Mesenchymal stem cell (in vitro differentiated cells and primary cell): ENCODE results near the gene TCEANC.
"Not testable (repeated sequence)": the region's sequence is repeated elsewhere in the genome, so short reads cannot be mapped to it uniquely, and the experiment has no call there.

ENCODE experiments used
- DNase-seq: peaks from one replicate; pipeline ENCODE4 v3.0.0-alpha.2; 2013
- H2AFZ ChIP-seq: one replicate; pipeline ENCODE4 v1.6.1; 2013; ENCODE audit warnings: low read depth, mild to moderate bottlenecking, control low read depth, inconsistent platforms, low read length, moderate library complexity
- H2AK5ac ChIP-seq: 2 replicates; pipeline ENCODE4 v1.6.1; 2013; ENCODE audit warnings: low read length, moderate library complexity, mild to moderate bottlenecking, inconsistent platforms; ENCODE audit not compliant: severe bottlenecking
- H2BK120ac ChIP-seq: one replicate; pipeline ENCODE4 v1.6.1; 2013; ENCODE audit warnings: low read depth, mild to moderate bottlenecking, inconsistent platforms, low read length, moderate library complexity
- H2BK12ac ChIP-seq, 2 experiments: one replicate each; pipeline ENCODE4 v1.6.1; 2013; ENCODE audit warnings: inconsistent platforms in 2 of 2, low read length in 2 of 2, mild to moderate bottlenecking in 2 of 2, moderate library complexity in 2 of 2, control low read depth in 1 of 2
- H2BK15ac ChIP-seq: one replicate; pipeline ENCODE4 v1.6.1; 2013; ENCODE audit warnings: mild to moderate bottlenecking, low read depth, inconsistent platforms; ENCODE audit not compliant: poor library complexity, severe bottlenecking
- H2BK5ac ChIP-seq: 2 replicates; pipeline ENCODE4 v1.6.1; 2013; ENCODE audit warnings: low read depth, mild to moderate bottlenecking, low read length, control low read depth, inconsistent platforms; ENCODE audit not compliant: poor library complexity, severe bottlenecking
- H3K14ac ChIP-seq, 2 experiments: one replicate each; pipeline ENCODE4 v1.6.1; 2013; ENCODE audit warnings: inconsistent platforms in 2 of 2, low read length in 2 of 2, control low read depth in 1 of 2, mild to moderate bottlenecking in 1 of 2, moderate library complexity in 1 of 2
- H3K18ac ChIP-seq, 2 experiments: one replicate each; pipeline ENCODE4 v1.6.1; 2013; ENCODE audit warnings: inconsistent platforms in 2 of 2, low read length in 2 of 2, control low read depth in 1 of 2, low read depth in 1 of 2, mild to moderate bottlenecking in 1 of 2
- H3K23ac ChIP-seq, 2 experiments: one replicate each; pipeline ENCODE4 v1.6.1; 2013; ENCODE audit warnings: inconsistent platforms in 2 of 2, low read length in 2 of 2, mild to moderate bottlenecking in 2 of 2, moderate library complexity in 2 of 2, control low read depth in 1 of 2
- H3K27ac ChIP-seq: 2 replicates; pipeline ENCODE4 v1.5.1; 2013; ENCODE audit warnings: mild to moderate bottlenecking, moderate library complexity, low read length, control low read depth, inconsistent platforms; ENCODE audit not compliant: poor library complexity, severe bottlenecking
- H3K27me3 ChIP-seq, 2 experiments: 2 replicates each; pipeline versions ENCODE4 v1.6.1 to v1.7.0; 2013; ENCODE audit warnings: low read length in 2 of 2, mild to moderate bottlenecking in 2 of 2, moderate library complexity in 2 of 2, control low read depth in 1 of 2, inconsistent platforms in 1 of 2; ENCODE audit not compliant: control insufficient read depth in 1 of 2, insufficient read depth in 1 of 2
- H3K36me3 ChIP-seq, 2 experiments: 2 replicates each; pipeline versions ENCODE4 v1.6.1 to v1.7.0; 2013; ENCODE audit warnings: low read length in 2 of 2, control low read depth in 1 of 2, inconsistent platforms in 1 of 2, low read depth in 1 of 2, mild to moderate bottlenecking in 1 of 2; ENCODE audit not compliant: insufficient read depth in 2 of 2, control insufficient read depth in 1 of 2
- H3K4ac ChIP-seq, 2 experiments: one replicate each; pipeline ENCODE4 v1.6.1; 2013; ENCODE audit warnings: inconsistent platforms in 2 of 2, low read length in 2 of 2, mild to moderate bottlenecking in 2 of 2, moderate library complexity in 2 of 2, control low read depth in 1 of 2, low read depth in 1 of 2
- H3K4me1 ChIP-seq: 2 replicates; pipeline ENCODE4 v1.6.1; 2013; ENCODE audit warnings: low read depth, low read length, control low read depth; ENCODE audit not compliant: control insufficient read depth, insufficient read depth
- H3K4me2 ChIP-seq: 2 replicates; pipeline ENCODE4 v1.6.1; 2013; ENCODE audit warnings: low read length, mild to moderate bottlenecking, inconsistent platforms; ENCODE audit not compliant: poor library complexity, severe bottlenecking
- H3K4me3 ChIP-seq, 2 experiments: 2 replicates each; pipeline versions ENCODE4 v1.5.1 to v1.7.0; 2013; ENCODE audit warnings: low read length in 2 of 2, mild to moderate bottlenecking in 2 of 2, control low read depth in 1 of 2, low read depth in 1 of 2; ENCODE audit not compliant: insufficient read depth in 1 of 2
- H3K79me1 ChIP-seq: replicated peaks from 2 replicates; pipeline ENCODE4 v1.6.1; 2013; ENCODE audit warnings: mild to moderate bottlenecking, control low read depth, low read length, inconsistent platforms; ENCODE audit not compliant: poor library complexity, severe bottlenecking
- H3K9ac ChIP-seq: 2 replicates; pipeline ENCODE4 v1.7.0; 2013; ENCODE audit warnings: mild to moderate bottlenecking, low read length, moderate library complexity
- H3K9me3 ChIP-seq: 2 replicates; pipeline ENCODE4 v1.7.0; 2013; ENCODE audit warnings: mild to moderate bottlenecking, low read length; ENCODE audit not compliant: control insufficient read depth
- H4K8ac ChIP-seq: one replicate; pipeline ENCODE4 v1.6.1; 2013; ENCODE audit warnings: inconsistent platforms, mild to moderate bottlenecking, low read length, moderate library complexity
- H4K91ac ChIP-seq: one replicate; pipeline ENCODE4 v1.6.1; 2013; ENCODE audit warnings: mild to moderate bottlenecking, low read length, inconsistent platforms
- WGBS: methylation state at CpG from one replicate; pipeline ENCODE4 v1.1.7; 2013; ENCODE audit warnings: mixed read lengths; 5-methylcytosine and 5-hydroxymethylcytosine counted together

The TCEANC gene

GRCh38 chrX:13641684-13642083, 11.3 kb upstream of the TCEANC start:
- no CpG with 5 or more reads among the region's 4 CpGs for WGBS
- H2AK5ac ChIP-seq, H3K79me1 ChIP-seq, H3K36me3 ChIP-seq, H2AFZ ChIP-seq, DNase-seq, H4K91ac ChIP-seq, H3K18ac ChIP-seq, H3K4me3 ChIP-seq, H3K27ac ChIP-seq, H3K14ac ChIP-seq, H3K9ac ChIP-seq, H2BK120ac ChIP-seq, H2BK15ac ChIP-seq, H3K4me2 ChIP-seq, H3K23ac ChIP-seq, H3K4ac ChIP-seq, H2BK12ac ChIP-seq, H3K4me1 ChIP-seq, H4K8ac ChIP-seq, H2BK5ac ChIP-seq: not testable (repeated sequence)
- H3K9me3 ChIP-seq: peaks cover 15% of the 10 kb centered on the region
- H3K27me3 ChIP-seq: peaks cover 0 to 38% of the 10 kb centered on the region in 2 experiments

GRCh38 chrX:13645464-13646153, 7.3 kb upstream of the TCEANC start:
- H3K27ac ChIP-seq: no peak overlapping the region
- no peak overlapping the region for H3K4me3 ChIP-seq
- peak overlapping the region in 1 of 2 experiments; percentile 12 for H3K18ac ChIP-seq
- no peak for DNase-seq
- H3K4me2 ChIP-seq: no peak overlapping the region
- H3K14ac ChIP-seq: no peak overlapping the region
- peak overlapping the region; percentile 61 for H3K9ac ChIP-seq
- H3K36me3 ChIP-seq: no peaks in the 10 kb centered on the region
- no peaks in the 10 kb centered on the region for H3K79me1 ChIP-seq
- no peaks in the 10 kb centered on the region for H3K9me3 ChIP-seq
- WGBS: 80% methylated on average over 4 of the region's 9 CpGs
- H4K91ac ChIP-seq: no peak overlapping the region
- no peak overlapping the region for H2AK5ac ChIP-seq
- no peak overlapping the region for H2BK15ac ChIP-seq
- no peak overlapping the region for H2BK5ac ChIP-seq
- H2BK120ac ChIP-seq: no peak overlapping the region
- H3K23ac ChIP-seq: no peak overlapping the region
- H4K8ac ChIP-seq: peak overlapping the region; percentile 54
- H2AFZ ChIP-seq: no peak overlapping the region
- no peak overlapping the region for H3K4ac ChIP-seq
- H2BK12ac ChIP-seq: no peak overlapping the region
- peaks cover 2% of the 10 kb centered on the region for H3K4me1 ChIP-seq
- H3K27me3 ChIP-seq: peaks cover 0 to 51% of the 10 kb centered on the region in 2 experiments

- no peak overlapping the region for H3K27ac ChIP-seq
- WGBS: 51% methylated on average over 2 of the region's 3 CpGs
Observed at GRCh38 chrX:13646154-13646549, 6.8 kb upstream of the TCEANC start.

GRCh38 chrX:13647709-13648212, 5.2 kb upstream of the TCEANC start:
- peaks cover 0 to 51% of the 10 kb centered on the region in 2 experiments for H3K27me3 ChIP-seq
- peak overlapping the region; percentile 40 for H3K27ac ChIP-seq
- H3K23ac ChIP-seq: no peak overlapping the region
- H2AK5ac ChIP-seq: no peak overlapping the region
- H3K9ac ChIP-seq: peak overlapping the region; percentile 47
- no peaks in the 10 kb centered on the region for H3K36me3 ChIP-seq
- peak; percentile 86 for DNase-seq
- H3K4ac ChIP-seq: no peak overlapping the region
- H4K8ac ChIP-seq: no peak overlapping the region
- H2BK120ac ChIP-seq: no peak overlapping the region
- no peak overlapping the region for H2BK15ac ChIP-seq
- no peak overlapping the region for H3K14ac ChIP-seq
- peak overlapping the region; percentile 54 to 72 for H2BK12ac ChIP-seq
- no peak overlapping the region for H2BK5ac ChIP-seq
- no peak overlapping the region for H3K4me3 ChIP-seq
- H3K4me1 ChIP-seq: peaks cover 2% of the 10 kb centered on the region
- H3K18ac ChIP-seq: peak overlapping the region; percentile 21 to 40
- H3K79me1 ChIP-seq: no peaks in the 10 kb centered on the region
- H2AFZ ChIP-seq: no peak overlapping the region
- 12% methylated on average over 7 of the region's 8 CpGs for WGBS
- H3K4me2 ChIP-seq: no peak overlapping the region
- H3K9me3 ChIP-seq: no peaks in the 10 kb centered on the region
- no peak overlapping the region for H4K91ac ChIP-seq

More at GRCh38 chrX:13646154-13646549, 6.8 kb upstream of the TCEANC start:
- H2BK12ac ChIP-seq: no peak overlapping the region
- H2BK15ac ChIP-seq: no peak overlapping the region
- no peak overlapping the region for H3K18ac ChIP-seq
- H3K9me3 ChIP-seq: no peaks in the 10 kb centered on the region
- H3K4ac ChIP-seq: no peak overlapping the region
- H3K14ac ChIP-seq: no peak overlapping the region
- H3K79me1 ChIP-seq: no peaks in the 10 kb centered on the region
- H3K9ac ChIP-seq: peak overlapping the region; percentile 61
- no peak overlapping the region for H4K91ac ChIP-seq
- DNase-seq: peak; percentile 64
- H2BK120ac ChIP-seq: no peak overlapping the region
- no peaks in the 10 kb centered on the region for H3K36me3 ChIP-seq
- no peak overlapping the region for H3K23ac ChIP-seq
- H3K4me2 ChIP-seq: no peak overlapping the region
- no peak overlapping the region for H2BK5ac ChIP-seq
- H2AFZ ChIP-seq: no peak overlapping the region
- peaks cover 2% of the 10 kb centered on the region for H3K4me1 ChIP-seq
- H4K8ac ChIP-seq: no peak overlapping the region
- H3K4me3 ChIP-seq: no peak overlapping the region
- H2AK5ac ChIP-seq: no peak overlapping the region
- H3K27me3 ChIP-seq: peaks cover 0 to 51% of the 10 kb centered on the region in 2 experiments
